GM10847 (cell line): Measurements from ENCODE around the gene ERC2.

Source experiments
- POLR2A ChIP-seq: IDR thresholded peaks from 2 replicates; pipeline ENCODE4 v1.6.1; 2011; ENCODE audit not compliant: insufficient read length; ENCODE audit errors: extremely low read depth

ERC2 gene

GRCh38 chr3:55598224-55598623 lies 870.0 kb downstream of the ERC2 start:
- TF ChIP-seq POLR2A = no peak

GRCh38 chr3:55597641-55598040 lies 870.6 kb downstream of the ERC2 start:
- no peak for TF ChIP-seq POLR2A

GRCh38 chr3:55596212-55596611 lies 872.1 kb downstream of the ERC2 start:
- no peak for TF ChIP-seq POLR2A

DNA sequence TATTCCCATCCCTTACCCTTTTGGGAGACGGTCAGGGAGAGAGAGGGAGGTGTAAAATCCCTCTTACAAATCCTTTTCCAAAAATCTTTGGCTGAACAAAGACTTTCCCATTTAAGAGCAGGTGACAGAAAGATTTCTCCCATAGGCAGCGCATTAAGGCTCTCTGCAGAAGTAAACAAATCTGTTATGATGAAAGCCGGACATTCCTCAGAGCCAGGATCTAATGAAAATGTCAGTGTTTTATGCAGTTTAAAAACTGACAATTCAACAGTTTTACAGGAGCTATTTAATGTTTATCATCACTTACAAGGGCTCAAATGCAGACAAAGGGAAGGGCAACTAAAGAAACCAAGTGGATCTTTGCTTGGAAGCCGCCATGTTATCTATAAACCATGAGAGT lies 872.8 kb downstream of the ERC2 start:
- TF ChIP-seq POLR2A = no peak

- no peak for TF ChIP-seq POLR2A
Observed at GRCh38 chr3:55592572-55592971, 875.7 kb downstream of the ERC2 start.

GRCh38 chr3:55591888-55592287 lies 876.4 kb downstream of the ERC2 start:
- TF ChIP-seq POLR2A = no peak

DNA sequence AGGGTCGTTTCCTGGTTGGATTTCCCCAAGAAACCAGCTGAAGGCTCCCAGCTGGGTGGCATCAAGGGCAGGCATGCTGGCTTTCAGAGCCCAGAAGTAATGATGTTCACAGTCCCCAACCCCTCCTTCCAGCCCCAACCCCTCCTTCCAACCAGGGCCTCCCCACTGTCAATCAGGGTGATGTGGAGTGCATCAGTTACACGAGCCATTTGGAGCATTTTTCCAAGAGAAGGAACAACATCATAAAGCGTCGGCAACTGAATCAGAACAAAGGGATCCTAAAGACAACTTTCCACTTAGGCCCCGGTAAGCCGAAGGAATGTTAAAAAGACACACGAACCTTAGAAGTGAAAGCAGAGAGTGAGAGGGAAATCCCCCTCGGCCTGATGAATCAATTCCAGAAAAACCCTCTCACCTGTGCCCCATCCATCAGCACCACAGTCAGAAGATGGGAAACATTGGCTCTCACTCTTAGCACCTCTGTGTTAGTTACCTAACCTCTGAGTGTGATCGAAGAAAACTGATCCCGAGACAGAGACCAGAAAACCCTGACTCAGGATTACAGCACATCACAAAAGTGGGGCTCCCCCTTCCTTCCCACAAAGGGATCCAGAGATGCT lies 880.0 kb downstream of the ERC2 start:
- TF ChIP-seq POLR2A = no peak

GRCh38 chr3:55585856-55586255 lies 882.4 kb downstream of the ERC2 start:
- no peak for TF ChIP-seq POLR2A

DNA sequence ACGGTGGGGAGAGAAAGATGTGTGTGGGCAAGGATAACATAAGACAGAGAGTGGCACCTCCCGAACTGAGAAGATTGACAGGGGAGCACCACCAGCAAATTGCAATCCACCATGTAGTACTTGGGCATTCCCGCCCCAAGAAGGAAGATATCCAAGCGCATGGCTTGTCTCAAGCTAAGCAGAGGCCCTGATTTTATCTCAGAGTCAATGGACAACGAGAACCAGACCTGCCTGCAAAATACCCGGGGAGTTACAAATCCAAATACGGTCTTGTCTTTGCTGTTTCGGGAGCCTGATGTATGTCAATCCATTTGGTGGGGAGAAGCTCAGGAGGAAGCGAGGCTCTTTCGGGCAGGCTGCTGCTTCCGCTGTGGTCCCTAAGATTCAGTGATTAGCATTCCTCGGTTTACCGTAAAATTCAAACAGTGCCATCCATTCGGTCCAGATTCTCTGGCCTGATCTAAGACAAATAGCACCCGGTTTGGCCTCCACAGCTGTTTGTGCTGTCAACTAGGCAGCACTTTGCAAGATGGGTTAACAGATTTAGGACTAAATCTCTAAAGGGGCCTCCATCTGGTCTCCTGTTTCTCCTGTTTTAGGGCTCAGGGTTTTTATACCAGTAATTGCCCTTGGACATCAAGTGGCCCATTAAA lies 883.4 kb downstream of the ERC2 start:
- no peak for TF ChIP-seq POLR2A

- no peak for TF ChIP-seq POLR2A
Observed at GRCh38 chr3:55584030-55584429, 884.2 kb downstream of the ERC2 start.

DNA sequence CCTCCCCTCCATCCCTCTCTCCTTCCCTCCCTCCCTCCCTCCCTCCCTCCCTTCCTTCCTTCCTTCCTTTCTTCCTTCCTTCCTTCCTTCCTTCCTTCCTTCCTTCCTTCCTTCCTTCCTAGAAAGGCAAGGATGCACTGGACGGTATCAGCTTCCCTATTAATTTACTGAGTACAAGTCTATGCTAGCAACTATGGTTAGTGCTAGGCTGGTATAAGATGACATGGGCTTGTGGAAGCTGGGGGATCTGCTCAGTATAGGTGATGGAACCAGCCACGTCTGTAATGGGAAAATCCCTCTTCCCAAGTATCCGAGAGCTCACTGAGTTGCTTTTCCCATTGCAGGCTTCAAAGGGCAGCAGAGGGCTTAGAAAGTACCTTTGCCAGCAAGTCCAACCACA lies 884.8 kb downstream of the ERC2 start:
- no peak for TF ChIP-seq POLR2A

DNA sequence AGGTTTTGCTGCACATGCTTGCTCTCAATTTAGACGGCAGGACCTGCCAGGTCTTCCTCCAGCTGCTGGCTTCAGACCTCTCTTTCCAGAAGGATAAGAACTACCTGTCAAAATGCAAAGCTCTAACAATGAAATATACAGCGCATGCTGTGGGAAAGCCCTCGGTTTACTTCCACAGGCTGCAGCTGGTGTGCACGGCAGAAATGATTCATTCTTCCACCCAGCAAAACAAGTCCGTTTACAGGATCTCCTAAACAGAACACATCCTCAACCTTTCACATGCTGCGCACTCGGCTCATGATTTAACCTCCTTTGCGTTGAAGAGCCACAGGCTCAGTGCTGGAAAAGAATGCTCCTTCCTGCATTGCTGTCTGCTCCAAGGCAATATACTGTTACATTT lies 888.8 kb downstream of the ERC2 start:
- no peak for TF ChIP-seq POLR2A

- TF ChIP-seq POLR2A = no peak
Observed at GRCh38 chr3:55576621-55577388, 891.5 kb downstream of the ERC2 start.

DNA sequence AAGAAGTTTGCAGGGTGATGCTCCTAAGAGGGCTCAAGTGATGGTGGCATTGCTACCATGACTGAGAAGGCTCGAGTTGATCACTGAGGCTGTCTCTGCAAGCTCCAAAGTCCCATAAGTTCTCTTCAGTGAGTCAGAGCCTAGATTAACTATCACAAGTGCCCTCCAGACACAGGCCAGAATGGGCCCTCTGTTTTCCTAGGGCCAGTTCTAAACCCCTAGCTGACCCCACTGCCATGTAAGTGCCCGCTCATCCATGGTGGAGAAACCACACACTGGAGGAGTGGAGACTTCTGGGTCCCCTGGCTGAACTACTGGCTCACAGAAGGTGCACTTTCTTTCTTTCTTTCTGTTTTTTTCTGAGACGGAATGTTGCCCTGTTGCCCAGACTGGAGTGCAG lies 893.6 kb downstream of the ERC2 start:
- no peak for TF ChIP-seq POLR2A

GRCh38 chr3:55572816-55573215 lies 895.5 kb downstream of the ERC2 start:
- TF ChIP-seq POLR2A = no peak

DNA sequence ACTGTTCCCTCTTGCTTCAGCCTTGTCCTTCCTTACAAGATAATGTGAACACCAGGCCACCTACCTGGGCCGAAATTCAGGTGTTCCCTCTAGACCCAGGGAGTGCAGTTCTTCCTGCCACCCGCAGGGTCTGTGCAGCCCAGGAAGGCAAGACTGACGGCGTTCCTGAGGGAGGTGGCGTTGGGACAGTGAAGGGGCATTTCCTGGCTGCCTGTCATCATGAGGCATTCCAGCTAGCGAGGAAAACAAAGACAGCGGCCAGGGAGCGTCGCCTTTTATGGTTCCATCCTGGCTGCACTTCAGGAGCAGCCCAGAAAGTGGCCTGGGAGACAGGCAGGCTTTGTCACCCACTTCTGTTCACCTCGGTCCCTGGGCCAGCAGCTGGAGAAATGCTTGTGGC lies 896.4 kb downstream of the ERC2 start:
- TF ChIP-seq POLR2A = no peak

DNA sequence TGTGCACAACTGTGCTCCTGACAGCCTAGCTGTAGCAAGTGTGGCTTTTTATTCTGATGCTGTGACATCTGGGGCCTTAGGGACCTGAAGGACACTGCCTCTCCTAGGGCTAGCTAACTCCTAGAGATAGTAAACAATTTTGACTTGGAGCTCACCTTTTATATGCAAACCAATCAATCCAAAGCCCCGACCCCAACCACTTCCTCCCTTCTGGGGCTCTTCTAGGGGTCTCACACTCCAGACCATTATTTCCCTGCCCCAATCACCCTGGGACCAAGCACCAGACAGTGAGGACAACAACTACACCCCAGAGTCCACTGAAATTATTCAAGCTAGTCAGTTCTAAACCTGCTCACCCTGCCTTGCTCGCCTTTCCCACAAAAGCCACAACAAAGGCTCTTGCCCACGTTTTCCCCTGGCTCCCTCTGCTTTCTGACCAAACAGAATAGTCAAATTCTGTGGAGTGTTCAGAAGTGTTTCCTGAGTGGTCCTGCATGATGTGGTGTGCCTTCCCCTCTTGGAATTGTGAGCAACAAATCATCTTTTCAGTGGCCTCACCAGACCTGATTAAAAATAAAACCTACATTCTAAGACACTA lies 897.0 kb downstream of the ERC2 start:
- TF ChIP-seq POLR2A = no peak

GRCh38 chr3:55570271-55570711 lies 898.0 kb downstream of the ERC2 start:
- no peak for TF ChIP-seq POLR2A
